EH (cell line): ENCODE measurements around the gene TBL1X.

Source experiments
- DNase-seq: peaks from one replicate; pipeline ENCODE4 v3.0.0-alpha.2; 2015; ENCODE audit warnings: low read depth

The TBL1X gene

DNA sequence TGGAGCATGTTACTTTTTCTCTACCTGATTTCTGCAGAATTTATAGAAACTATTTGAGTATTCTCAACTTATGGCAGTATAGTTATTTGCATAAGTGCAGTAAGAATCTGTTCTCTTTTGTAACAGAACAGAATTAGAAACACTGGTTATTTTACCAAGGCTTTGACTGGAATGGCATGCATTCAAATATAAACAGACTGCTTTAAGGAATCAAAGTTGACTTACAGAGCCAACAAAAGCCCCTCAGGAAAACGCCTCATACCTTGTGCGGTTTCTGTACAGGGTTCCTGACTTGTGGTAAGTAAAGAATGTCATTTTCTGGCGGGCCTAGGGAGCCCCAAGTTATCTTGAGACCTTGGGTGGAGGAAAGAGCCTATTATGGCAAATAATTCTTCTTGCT is 203.7 kb downstream of the TBL1X start:
- peak; percentile 83 for DNase-seq

DNA sequence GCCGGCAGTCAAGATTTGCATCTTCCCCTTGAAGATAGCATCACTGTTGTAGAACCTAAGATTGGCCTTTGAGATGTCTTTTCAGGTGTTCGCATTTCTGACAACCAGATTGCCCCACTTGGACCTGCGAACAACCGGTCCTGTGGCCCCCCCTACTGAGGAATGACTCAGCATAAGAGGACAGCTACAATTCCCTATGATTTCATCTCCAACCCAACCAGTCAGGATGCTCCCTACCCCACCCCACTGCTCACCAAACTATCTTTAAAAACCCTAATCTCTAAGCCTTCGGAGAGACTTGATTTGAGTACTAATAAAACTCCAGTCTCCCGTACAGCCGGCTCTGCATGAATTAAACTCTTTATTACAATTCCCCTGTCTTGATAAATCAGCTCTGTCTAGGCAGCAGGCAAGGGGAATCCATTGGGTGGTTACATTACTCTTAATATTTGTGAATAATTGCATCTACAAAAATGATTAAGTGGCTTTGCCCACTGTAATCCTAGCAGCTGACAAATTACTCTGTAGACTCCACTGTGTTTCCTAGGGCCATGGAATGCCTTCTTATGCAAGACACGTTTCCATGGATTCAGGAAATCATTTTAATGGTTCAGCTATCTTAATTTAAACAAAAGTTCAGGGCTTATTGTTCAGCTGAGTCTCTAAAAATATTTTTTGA is 205.4 kb downstream of the TBL1X start:
- DNase-seq = peak; percentile 71

DNA sequence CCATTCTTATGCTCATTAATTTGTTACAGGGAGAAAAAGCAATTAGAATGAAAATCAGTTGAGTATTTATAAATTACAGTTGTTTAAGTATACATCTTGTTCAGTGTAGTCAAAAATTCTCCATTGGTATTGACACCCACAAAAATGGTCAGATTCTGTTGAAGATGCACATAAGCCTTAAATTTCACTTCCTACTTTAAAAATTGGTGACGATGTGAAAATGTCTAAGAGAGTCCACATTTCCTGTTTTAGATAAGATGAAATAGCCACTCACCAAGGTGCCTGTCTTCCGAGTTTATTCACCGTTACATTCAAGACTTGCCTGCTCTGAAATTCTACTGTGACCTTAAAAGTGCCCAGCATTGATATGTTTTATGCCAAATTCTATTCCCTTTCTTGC is 207.1 kb downstream of the TBL1X start:
- DNase-seq = no peak

DNA sequence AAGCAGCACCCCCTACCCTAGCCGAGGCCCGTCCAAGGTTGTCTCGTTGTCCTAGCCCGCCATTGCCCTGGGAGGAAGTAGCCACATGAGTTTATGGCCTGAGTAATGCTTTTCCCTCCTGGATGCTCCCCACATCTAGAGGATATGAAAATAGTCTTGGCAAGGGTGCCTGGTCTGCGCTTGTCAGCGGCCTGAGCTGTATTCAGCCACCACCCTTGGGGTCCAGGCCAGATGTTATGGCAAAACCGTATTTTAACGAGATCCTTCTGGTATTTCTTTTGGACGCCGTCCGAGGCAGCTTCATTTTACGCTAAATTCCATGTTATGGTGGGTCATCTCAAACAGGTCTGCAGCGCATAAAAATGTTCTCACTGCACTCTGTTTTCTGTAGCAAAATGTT is 211.4 kb downstream of the TBL1X start:
- DNase-seq = peak; percentile 88

DNA sequence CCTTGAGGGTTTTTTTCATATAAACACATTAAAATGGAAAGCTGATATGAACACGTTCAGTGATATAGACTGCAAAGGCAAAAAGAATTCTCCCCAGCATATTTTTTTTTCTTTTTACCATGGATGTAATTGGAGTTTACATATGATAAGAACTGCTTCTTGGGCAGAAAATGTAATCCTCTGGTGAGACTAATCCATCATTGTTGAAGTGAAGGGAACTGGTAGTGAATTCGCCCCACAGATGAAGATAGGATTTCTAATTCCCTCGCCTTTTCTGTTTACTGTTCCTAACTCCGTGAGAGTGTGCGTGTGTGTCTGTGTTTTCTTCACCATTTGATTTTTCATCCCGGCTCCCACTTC is 211.9 kb downstream of the TBL1X start:
- DNase-seq = no peak

DNA sequence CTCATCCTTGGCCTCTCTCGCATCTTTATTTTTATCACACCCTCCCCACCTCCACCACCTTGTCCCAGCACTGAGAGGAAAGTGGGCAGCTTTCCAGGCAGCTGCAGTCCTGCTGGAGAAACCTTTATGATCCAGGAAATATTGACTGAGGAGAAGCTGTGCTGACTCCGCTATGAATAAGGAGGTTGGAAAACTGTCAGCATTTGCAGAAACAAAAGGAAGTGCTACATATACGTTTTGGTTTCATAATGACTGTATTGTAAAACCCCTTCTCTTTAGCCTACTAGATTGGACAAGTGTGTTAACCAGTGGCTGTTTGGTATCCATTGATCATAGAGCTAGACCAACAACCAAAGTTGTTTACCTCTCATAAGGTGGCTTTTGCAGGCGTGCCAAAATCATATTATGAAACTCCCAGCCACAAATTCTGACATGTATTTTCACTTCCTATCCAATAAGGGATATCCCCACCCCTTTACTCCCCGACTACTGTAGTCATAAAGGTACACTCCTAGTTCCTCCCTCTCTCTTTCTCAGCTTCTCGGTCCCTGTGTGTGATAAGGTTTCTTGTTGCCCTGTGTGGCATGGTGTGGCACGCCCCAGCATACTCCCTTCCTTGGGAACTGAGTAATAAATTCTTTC is 212.4 kb downstream of the TBL1X start:
- DNase-seq = peak; percentile 46

DNA sequence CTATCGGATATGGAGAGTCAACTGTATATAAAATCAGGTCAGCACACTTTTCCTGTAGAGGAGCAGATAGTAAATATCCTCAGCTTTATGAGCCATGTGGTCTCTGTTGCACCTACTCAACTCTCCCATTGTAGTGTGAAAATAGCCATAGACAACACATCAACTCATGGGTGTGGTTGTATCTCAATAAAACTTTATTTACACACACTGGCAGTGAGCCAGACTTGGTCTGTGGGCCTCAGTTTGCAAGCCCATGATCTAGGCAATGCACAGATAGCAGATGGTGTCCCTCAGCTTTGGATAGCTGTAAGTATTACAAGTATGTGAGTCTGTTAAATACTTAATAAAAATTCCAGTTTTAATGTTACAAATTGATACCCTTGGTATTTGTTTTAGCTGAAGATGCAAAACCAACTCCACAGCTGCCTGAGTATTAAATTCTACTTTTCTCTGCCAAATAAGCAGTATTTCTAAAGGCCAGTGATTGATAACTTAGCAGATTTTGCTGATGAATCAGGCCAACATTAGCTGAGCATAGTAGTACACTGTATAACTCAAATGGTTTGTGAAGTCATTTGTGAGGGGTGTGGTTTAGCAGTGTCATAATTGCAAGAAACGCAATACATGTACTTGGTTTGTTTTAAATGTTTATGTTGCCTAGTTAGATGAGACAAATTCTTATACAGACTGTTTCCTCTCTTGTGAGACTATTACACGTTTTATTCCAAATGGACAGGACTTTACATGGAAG is 213.5 kb downstream of the TBL1X start:
- DNase-seq = no peak

DNA sequence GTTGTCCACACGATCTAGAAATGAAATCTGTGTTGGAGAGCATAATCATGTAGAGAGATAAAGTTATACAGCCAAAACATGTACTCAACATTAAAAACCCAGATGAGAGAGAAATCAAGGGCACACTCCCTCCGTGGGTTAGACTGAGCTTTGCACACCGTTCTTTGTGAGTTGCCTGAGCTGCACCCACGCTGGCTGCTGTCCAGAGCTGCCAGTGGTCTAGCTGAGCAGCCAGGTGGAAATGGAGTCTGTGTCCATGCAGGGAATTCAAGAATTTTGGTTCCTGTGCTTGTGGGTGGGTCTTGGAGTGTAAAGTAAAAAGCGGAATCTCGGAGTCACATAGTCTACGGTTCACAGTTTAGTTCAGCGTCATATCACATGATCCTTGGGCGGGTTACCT is 216.2 kb downstream of the TBL1X start:
- DNase-seq = no peak

DNA sequence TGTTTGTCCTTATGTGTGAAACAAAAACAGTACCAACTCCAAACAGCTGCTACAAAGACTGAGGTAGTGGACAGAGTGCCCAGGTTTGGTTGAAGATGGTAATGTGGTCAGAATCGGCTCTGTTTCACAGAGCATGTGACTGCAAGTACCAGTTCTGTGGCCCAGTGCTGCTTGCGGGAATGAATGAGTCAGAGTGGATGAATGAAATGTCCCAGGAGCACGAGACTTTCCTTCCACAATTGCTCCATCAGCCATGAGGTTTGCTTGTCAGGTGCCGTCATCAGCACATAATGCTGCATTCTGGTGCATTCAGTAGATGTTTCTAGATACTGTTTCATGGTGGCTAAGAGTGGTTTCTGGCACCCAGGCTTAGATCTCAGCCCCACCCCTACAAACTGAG is 216.6 kb downstream of the TBL1X start:
- DNase-seq = peak; percentile 51

DNA sequence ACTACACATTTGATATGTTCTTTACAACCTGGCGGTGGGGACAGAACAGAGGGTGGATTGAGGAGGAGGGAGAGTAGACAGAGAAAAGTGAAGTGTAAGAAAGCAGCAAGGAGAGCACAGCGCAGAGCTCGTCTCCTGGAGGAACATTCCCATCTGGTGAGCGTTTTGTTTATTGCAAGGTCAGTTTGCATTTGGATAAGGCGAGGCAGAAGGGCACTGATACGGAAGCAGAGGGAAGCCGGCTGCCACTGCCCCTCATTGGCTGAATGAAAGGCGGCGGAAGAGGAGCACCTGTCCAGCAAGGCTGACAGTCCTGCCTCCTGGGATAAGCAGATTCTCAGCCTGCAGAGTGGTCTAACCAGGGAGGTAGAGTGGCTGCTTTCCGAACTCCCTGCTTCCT is 217.6 kb downstream of the TBL1X start:
- DNase-seq = peak; percentile 39

DNA sequence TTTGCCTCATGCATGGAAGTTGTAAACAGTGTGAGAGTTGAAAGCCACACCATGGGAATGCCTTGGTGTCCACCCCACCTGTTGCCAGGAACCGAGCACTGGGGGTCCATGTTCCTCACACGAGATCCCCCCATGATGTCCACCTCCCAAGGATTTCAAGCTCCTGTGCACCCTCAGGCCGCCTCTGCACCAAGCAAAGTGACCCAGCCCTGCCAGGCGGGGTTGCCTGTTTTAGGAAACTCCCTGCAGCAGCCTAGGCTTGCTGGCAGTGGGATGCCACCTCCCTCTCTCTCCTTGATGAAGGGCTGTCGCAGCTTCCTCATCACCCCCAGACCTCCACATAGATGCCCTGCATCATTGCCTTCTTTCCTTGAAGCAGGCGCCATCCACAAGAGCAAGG is 218.0 kb downstream of the TBL1X start:
- no peak for DNase-seq

DNA sequence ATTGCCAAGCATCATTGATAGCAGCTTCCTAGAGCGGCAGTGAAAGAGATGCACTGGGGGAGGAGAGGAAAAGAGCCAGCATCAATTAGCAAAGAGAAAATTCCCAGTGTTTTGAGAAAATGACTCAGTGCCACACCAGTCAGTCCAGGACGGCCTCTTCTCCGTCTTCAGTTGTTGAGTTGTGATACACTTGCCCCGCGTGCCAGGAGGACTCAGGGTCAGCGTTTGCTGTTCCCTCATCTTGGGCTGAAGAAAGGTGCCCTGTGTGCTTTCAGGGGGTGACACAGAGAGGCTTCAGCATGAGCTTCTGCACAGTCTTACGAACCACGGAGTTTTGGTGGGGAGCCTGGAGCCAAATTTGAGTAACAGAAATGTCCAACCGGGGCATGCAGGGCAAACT is 218.5 kb downstream of the TBL1X start:
- DNase-seq = no peak

DNA sequence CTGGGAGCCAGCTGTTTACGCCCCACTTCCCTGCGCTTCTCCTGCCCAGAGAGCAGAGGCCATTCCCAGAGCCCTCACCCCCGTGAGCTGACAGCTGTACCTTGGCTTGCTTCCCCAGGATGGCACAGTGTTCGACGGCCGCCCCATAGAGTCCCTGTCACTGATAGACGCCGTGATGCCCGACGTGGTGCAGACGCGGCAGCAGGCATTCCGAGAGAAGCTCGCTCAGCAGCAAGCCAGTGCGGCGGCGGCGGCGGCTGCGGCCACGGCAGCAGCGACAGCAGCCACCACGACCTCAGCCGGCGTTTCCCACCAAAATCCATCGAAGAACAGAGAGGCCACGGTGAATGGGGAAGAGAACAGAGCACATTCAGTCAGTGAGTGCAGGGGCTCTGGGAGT is 223.0 kb downstream of the TBL1X start:
- no peak for DNase-seq

DNA sequence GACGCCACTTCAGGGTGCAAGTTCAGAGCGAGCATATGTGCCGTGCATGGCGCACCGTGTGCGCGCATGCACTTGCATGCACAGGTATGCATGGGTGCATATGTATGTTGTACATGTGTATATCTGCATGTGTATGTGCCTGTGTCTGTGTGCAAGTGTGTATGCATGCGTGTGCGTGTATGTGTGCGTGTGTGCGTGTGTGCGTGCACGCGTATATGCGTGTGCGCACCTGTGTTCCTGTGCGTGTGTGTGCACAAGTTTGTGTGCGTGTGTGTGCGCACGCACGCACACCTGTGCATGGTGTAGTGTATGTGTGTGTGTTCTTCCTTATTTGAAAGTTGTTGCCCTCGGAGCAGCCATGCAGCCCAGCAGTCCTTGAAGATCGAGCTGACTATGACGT is 224.0 kb downstream of the TBL1X start:
- no peak for DNase-seq

DNA sequence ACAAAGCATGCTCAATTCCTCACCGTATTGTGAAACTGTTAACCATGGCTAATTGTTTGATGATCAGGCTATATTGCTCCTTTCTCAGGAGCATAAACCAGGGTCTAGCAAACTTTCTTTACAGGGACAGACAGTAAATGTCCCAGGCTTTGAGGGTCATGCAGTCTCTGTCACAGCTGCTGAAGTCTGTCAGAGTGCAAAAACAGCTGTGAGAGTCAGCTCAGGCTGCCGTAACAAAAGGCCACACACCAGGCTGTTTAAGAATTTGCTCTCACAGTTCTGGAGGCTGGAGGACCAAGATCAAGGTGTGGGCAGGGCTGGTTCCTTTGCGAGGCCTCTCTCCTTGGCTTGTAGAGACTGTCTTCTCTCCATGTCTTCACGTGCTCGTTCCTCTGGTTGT is 225.2 kb downstream of the TBL1X start:
- DNase-seq = no peak

DNA sequence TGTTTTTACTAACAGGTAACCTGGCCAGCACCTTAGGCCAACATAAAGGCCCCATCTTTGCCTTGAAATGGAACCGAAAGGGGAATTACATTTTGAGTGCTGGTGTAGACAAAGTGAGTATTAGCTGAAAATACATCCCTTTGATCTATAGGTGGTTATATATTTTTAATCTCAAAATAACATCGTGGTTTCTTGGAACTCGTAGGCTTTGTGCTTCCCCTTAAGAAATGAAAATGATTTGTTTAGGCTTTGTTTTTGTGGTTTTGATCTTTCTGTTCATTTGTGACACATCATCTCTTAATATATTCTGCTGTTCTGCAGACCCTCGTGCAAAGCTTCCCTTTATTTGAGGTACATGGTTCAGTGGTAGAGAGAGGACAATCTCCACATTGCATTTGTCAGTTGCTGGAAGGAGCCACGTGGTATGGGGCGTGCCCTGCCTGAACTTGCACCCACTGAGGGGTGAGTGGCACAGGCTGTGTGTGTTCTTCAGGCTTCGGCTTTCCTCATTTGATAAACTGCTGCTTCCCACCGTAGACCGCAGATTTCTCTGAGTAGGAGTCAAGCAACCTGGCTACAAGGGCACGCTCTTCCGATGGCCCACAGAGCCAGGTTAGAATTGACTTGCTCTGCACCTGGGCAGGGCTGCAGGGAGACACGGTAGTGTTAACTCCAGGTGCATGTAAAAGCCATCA is 228.6 kb downstream of the TBL1X start:
- DNase-seq = no peak

DNA sequence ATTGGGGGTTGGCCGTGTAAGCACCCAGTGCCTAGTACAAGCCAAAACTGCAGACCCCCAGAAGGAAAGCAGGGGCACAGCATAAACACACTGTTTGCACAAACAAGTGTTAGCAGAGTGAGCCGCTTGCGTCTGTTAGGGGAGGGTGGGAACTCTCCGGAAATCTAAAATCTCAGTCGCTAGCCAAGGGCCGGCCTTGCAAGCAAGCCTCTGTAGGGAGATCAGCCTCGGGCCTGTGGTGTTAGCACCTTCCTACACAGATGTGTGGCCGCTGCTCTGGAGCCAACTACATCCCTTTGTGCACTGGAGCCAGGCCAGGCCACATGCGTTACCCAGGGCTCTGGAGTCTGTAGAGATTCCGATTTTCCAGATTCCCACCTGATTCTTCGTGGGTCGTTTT is 233.7 kb downstream of the TBL1X start:
- DNase-seq = no peak

DNA sequence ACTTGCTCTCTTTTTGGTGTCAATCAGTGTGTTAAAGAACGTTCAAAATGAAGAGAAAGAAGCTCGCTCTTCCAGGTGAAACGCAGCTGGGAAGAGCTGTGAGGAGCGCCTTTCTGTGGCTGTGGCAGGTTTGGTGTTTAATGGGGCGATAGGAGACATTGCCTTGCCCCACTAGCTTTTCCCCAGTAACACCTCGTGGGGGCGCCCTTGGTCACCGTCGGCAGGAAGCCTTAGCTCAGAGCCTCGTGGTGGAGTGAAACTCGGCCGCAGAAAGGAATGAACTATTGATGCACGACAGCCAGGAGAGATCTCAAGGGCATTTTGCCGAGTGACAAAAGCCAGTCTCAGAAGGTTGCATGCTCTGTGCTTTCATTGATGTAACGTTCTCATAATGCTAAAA is 235.7 kb downstream of the TBL1X start:
- no peak for DNase-seq

DNA sequence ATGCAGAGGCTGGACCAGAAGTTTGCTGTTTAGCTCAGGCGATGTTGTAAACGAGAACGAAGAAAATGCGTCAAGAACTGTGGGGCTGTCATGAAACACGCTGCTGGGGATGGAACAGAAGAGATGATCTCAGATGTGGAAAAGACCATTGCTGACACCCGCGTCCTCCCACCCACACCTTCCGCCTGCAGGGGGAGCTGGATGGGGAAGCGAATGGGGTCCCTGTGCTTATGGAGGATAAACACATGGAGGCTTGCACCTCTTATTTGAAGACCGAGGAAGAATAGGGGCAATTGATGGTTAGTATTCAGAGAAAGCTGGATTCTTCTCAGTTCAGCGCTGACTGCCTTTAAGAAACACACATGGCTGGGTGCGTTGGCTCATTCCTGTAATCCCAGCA is 236.9 kb downstream of the TBL1X start:
- DNase-seq = no peak

DNA sequence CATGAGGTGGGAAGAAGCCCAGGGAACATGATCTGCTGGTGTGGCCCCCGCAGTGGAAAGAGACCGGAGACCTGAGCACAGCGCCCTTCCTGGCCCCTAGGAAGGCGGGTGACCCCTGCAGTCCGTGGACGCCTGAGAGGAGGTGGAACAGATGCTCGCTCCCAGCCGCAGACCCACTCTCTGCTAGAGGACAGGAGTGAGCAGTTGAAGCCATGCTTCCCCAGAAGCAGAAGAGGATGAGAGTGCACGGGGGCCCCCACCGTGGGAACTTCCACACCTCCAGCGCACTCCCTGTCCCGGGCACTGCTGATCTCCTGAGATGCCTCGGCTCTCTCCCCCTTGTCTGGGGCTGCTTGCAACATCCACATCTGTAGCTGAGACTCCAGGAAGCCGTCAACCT is 238.5 kb downstream of the TBL1X start:
- no peak for DNase-seq

DNA sequence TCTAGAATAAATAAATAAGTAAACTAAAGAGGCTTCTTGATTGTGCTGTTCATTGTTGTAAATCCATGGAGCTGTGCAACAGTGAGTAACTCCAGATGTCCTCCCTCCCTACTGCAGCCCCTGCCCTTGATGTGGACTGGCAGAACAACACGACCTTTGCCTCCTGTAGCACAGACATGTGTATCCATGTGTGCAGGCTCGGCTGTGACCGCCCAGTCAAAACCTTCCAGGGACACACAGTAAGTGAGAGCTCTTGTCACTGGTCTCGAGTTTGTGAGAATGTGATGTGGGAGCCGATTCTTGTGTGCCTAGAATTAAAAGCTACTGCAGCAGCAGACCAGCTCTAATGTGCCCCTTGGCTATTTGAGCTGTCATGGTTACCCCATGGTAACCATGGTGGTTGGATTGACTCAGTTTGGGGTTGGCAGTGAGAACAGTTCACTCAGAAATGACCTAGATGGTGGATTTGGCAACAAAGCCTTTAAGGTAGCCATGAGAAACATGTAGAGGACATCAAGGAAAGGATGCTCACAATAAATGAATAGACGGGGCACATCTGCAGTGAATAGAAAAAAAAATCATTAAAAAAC is 240.1 kb downstream of the TBL1X start:
- DNase-seq = no peak

DNA sequence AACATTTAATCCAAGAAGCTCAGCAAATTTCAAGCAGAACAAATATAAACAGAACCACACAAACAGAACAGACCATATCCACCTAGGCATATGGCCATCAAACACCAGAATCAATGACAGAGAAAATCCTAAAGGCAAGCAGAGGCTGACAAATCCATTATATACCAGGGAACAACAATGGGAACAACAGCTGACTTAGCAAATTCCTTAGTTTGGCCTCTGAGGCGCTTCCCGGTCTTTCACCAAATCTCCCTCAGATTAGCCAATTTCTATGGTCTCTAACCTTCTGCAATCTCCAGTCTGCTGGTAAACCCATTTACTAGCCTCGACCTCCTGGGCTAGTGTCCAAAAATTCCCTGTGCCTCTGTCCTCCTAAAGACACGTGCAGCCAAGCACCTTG is 241.6 kb downstream of the TBL1X start:
- DNase-seq = no peak
